ENCODE results near the gene FADS6.
"Not testable (repeated sequence)": the region's sequence is repeated elsewhere in the genome, so short reads cannot be mapped to it uniquely, and the experiment has no call there.

Gene FADS6

GRCh38 chr17:74920306-74920620 is 26.8 kb upstream of the FADS6 start:
- DNase-seq: no peak

- DNase-seq: no peak
Measured at GRCh38 chr17:74919440-74920305, 26.2 kb upstream of the FADS6 start.

- no peak for DNase-seq
Measured at GRCh38 chr17:74918906-74919305, 25.5 kb upstream of the FADS6 start.

DNA sequence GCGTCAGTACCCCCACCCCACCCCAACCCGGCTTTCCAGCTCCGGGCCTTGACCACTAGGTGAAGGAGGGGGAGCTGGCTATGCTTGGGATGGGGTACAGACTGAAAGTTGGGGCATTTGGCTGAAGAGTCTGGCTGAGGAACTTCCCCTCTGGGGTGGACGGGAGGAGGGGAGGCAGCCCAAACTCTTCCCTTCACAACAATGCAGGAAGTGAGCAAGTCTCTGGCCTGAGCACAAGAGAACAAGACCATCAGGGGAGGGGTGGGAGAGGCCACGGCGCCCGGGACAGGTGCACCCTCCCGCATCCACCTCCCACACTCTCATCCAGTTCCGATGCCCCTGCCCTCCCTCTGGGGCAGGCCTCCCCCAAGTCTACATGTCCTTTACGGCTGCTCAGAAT is 24.0 kb upstream of the FADS6 start:
- no peak for DNase-seq

GRCh38 chr17:74916851-74917199 is 23.4 kb upstream of the FADS6 start:
- no peak for DNase-seq

DNA sequence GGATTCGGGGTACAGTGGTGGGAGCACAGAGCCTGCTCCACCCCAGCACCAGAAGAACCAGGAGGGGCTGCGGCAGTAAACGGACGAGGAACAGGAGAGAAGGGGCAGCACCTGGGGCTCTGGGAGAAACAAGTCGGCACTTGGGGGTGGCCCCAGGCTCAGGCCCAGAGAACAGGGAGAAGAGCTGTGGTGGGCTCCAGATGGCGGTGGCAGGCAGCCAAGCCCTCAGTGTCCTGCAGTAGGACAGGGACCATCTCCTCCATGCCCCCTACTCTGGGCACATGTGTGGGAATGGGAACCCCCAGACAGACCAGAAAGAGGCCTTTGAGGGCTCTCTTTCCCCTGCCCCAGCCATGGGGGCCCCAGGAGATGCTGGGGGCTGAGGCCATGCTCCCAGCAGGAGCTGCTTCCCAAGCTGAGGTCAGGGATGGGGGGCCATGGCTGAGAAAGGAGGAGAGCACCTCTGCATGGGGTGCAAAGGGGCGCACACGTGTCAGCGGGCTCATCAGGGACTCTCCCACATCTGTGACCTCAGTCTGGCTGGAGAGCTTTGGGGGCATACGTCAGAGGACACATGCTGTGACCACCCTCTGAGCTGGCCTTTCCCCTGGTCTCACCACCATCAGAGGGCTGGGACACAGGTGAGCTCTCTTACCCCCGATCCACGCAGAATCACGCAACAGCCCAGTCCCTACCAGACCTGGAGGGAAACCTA is 22.9 kb upstream of the FADS6 start:
- DNase-seq: no peak

DNA sequence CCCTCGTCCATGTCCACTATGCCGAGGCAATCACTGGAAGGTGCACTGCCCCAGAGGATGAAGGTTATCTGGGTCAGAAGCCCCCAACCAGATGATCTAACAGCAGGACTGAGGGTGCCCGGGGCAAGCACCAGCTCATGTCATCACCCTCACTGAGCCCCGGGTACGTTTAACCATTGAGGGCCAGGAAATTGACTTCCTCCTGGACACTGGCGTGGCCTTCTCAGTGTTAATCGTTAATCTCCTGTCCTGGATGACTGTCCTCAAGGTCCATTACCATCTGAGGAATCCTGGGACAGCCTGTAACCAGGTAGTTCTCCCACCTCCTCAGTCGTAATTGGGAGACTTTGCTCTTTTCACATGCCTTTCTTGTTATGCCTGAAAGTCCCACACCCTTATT is 18.0 kb upstream of the FADS6 start:
- DNase-seq: not testable (repeated sequence)

DNA sequence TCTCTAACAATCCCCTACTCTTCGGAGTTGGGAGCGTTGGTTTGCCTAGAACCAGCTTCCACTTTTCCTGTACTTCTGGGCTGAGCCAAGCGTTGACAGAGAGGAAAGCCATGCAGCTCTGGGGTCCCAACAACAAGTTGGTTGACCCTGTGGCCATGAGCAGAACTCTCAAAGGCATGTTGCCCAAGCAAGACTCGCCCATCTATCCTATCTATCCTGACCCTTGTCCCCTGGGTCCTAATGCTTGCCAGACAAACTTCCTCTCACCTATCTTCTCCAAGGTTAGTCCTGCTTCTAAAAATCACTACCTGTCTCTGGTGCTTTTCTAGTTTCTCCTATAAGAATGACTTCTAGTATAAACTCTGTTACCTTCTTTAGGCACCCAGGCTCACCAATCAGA is 15.7 kb upstream of the FADS6 start:
- DNase-seq: not testable (repeated sequence)

- DNase-seq: no peak
Measured at GRCh38 chr17:74907012-74907411, 13.6 kb upstream of the FADS6 start.

GRCh38 chr17:74906214-74906793 is 12.9 kb upstream of the FADS6 start:
- not testable (repeated sequence) for DNase-seq

- DNase-seq: no peak
Measured at GRCh38 chr17:74904687-74905409, 11.4 kb upstream of the FADS6 start.

DNA sequence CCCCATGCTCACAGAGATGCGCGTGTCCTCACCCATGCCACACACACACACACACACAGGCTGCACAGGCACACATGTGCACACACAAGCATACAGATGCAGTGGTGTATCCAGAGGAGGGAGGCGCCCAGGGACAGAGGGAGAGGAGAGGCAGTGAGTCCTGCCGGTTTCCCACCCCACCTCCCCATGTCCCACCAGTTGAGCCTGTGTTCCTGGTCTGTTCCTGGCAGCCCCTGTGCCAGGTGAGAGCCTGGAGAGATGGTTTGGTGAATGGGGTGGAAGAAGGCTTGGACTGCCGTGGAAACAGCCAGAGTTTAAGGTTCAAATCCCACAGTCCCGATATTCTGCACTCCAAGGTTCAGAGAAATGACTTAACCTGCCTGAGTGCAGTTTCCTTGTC is 10.2 kb upstream of the FADS6 start:
- DNase-seq: no peak

DNA sequence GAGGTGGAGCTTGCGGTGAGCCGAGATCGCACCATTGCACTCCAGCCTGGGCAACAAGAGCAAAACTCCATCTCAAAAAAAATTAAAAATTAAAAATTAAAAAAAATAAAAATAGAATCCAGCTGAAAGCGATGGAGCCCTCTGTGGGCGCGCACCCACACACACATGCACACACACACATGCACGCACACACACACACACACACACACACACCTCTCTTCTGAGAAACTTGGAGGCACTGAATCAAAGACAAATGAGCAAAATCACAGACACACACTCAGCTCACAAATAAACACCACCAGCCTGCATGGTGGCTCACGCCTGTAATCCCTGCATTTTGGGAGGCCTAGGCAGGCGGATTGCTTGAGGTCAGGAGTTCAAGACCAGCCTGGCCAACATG is 9.6 kb upstream of the FADS6 start:
- no peak for DNase-seq

DNA sequence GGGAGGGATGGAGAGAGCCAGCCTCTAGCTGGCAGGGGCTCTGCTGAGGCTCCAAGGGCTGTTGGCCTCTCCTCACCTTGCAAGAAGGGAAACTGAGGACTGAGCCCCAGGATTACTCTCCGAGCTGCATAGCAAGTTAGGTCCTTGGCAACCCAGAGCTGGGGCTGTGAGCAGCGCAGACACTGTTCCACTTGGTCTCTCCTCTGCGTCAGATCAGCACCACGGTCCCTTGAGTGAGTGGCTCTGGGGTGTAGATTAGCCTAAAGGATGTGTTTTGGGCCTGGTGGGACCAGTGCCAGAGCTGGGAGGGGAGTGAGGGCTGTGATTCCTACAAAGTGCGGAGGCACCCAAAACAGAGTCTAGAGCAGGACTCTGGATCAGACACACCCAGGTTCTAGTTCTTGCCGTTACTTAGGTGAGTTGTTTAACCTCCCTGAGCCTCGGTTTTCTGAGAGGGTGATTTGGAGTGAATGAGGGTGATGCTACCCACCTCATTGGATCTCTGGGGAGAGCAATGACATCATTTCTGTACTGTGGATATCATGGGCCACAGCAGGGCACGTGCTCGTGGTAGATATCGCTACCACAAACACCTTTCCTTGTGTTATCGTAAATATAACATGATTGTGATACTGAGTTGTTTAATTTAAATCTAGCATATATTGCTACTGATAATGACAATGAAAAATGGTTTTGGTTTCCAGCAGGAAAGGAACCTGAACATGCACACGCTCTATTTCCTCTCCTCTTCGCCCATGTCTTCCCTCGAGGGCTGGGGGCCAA is 8.1 kb upstream of the FADS6 start:
- DNase-seq: no peak

GRCh38 chr17:74900208-74900607 is 6.8 kb upstream of the FADS6 start:
- DNase-seq: no peak

GRCh38 chr17:74898376-74898946 is 5.0 kb upstream of the FADS6 start:
- no peak for DNase-seq

- no peak for DNase-seq
Measured at GRCh38 chr17:74893936-74894671, 671 bp upstream of the FADS6 start.

GRCh38 chr17:74892013-74892841 is 1.2 kb downstream of the FADS6 start:
- DNase-seq: no peak

DNA sequence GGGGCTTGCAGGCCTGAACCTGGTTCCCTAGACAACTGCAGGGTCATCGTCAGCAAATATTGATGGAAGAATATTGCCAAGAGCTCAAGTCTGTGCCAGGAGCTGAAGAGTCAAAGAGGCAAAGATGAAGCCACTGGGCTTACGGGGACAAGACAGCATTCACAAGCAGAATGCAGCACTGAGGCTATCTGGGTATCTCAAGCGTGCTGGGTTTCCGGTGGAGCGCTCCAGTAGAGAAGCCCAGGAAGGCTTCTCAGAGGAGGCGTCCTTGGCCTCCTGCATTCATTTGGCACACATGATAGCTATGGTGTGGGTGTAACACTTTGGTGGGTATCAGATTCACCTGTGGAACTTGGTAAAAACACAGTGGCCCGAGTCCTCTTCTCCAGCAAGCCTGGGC is 2.9 kb downstream of the FADS6 start:
- DNase-seq: no peak

GRCh38 chr17:74888469-74888868 is 5.0 kb downstream of the FADS6 start:
- no peak for DNase-seq

Data from activated effector memory CD4-positive, alpha-beta T cell treated with anti-CD3 and anti-CD28 coated beads, Interleukin-2, amount 50 U/mL, for 16 hours (primary cell).